IMR-90 (cell line): ENCODE data around the gene WBP1L. TPM values are rescaled to one million over a fixed set of nuclear protein-coding genes. Genes with fewer than 3 reads are reported as not detected.

Source experiments
- ATAC-seq: fragments of 200-7000 bp; cut with Tn5 transposase; 2 replicates; pipeline ENCODE4 v1.9.1; 2020; ENCODE audit warnings: low read depth, mild to moderate bottlenecking, moderate library complexity
- BruUV-seq: library from RNA; stranded (reverse); fragments of 400-500 nt; replicated peaks from 2 replicates; lab custom pipeline; 2021; lab: Mats Ljungman, UMichigan
- CTCF ChIA-PET: fragments of 300-600 bp; formaldehyde crosslinking; extraction: SDS; loops from one replicate; lab custom pipeline; 2021; ENCODE audit warnings: antibody characterized with exemption; lab: Yijun Ruan, JAX
- POLR2A ChIA-PET: fragments of 300-600 bp; sonication (Branson Sonifier 250); formaldehyde crosslinking; loops from one replicate; lab custom pipeline; 2022; ENCODE audit warnings: antibody characterized with exemption; ENCODE audit not compliant: unreplicated experiment; lab: Charles Lee
- DNase-seq: peaks from one replicate; pipeline ENCODE4 v3.0.0; 2013
- H2AFZ ChIP-seq: replicated peaks from 2 replicates; pipeline ENCODE3; 2013; ENCODE audit warnings: low read length, mild to moderate bottlenecking; ENCODE audit not compliant: poor library complexity
- H2AK5ac ChIP-seq: 2 replicates; pipeline ENCODE4 v1.6.1; 2013; ENCODE audit warnings: low read depth, low read length, inconsistent platforms
- H2AK9ac ChIP-seq: replicated peaks from 2 replicates; pipeline ENCODE3; 2013; ENCODE audit warnings: mild to moderate bottlenecking, low read depth, low read length, moderate library complexity; ENCODE audit not compliant: poor library complexity
- H2BK120ac ChIP-seq: 2 replicates; pipeline ENCODE4 v1.6.1; 2013; ENCODE audit warnings: low read depth, low read length, inconsistent platforms
- H2BK15ac ChIP-seq: 3 replicates; pipeline ENCODE4 v1.6.1; 2013; ENCODE audit warnings: low read depth, low read length, inconsistent platforms
- H2BK20ac ChIP-seq: 2 replicates; pipeline ENCODE4 v1.6.1; 2013; ENCODE audit warnings: low read depth, mild to moderate bottlenecking, inconsistent platforms, low read length, moderate library complexity
- H2BK5ac ChIP-seq: 2 replicates; pipeline ENCODE4 v1.6.1; 2013; ENCODE audit warnings: mild to moderate bottlenecking, low read depth, low read length, inconsistent platforms; ENCODE audit not compliant: poor library complexity, severe bottlenecking
- H3K14ac ChIP-seq: replicated peaks from 2 replicates; pipeline ENCODE4 v1.6.1; 2013; ENCODE audit warnings: low read depth, low read length, inconsistent platforms
- H3K18ac ChIP-seq: 2 replicates; pipeline ENCODE4 v1.6.1; 2013; ENCODE audit warnings: low read depth, low read length, control low read depth
- H3K23ac ChIP-seq: 2 replicates; pipeline ENCODE4 v1.6.1; 2013; ENCODE audit warnings: low read depth, low read length, inconsistent platforms
- H3K27ac ChIP-seq: 2 replicates; pipeline ENCODE4 v1.5.1; 2013; ENCODE audit warnings: mild to moderate bottlenecking, control low read depth, low read length; ENCODE audit not compliant: insufficient read depth
- H3K27me3 ChIP-seq: 2 replicates; pipeline ENCODE4 v1.6.1; 2013; ENCODE audit warnings: low read length; ENCODE audit not compliant: control insufficient read depth, insufficient read depth
- H3K36me3 ChIP-seq: 2 replicates; pipeline ENCODE4 v1.6.1; 2013; ENCODE audit warnings: low read length, mixed read lengths; ENCODE audit not compliant: control insufficient read depth, insufficient read depth
- H3K4ac ChIP-seq: 2 replicates; pipeline ENCODE4 v1.6.1; 2013; ENCODE audit warnings: low read depth, low read length, inconsistent platforms
- H3K4me1 ChIP-seq: 2 replicates; pipeline ENCODE4 v1.6.1; 2013; ENCODE audit warnings: low read length, mixed read lengths; ENCODE audit not compliant: control insufficient read depth, insufficient read depth
- H3K4me2 ChIP-seq: 2 replicates; pipeline ENCODE4 v1.6.1; 2013; ENCODE audit warnings: low read depth, mild to moderate bottlenecking, control low read depth, low read length, moderate library complexity
- H3K4me3 ChIP-seq: 2 replicates; pipeline ENCODE4 v1.5.1; 2013; ENCODE audit warnings: low read depth, mild to moderate bottlenecking, control low read depth, low read length, moderate library complexity; ENCODE audit not compliant: insufficient read depth
- H3K56ac ChIP-seq: 2 replicates; pipeline ENCODE4 v1.6.1; 2013; ENCODE audit warnings: low read length, inconsistent platforms; ENCODE audit not compliant: insufficient read depth; ENCODE audit errors: extremely low read depth
- H3K79me1 ChIP-seq, 2 experiments: 2 replicates each; pipeline ENCODE4 v1.6.1; 2013; ENCODE audit warnings: low read length in 2 of 2, inconsistent platforms in 1 of 2, low read depth in 1 of 2
- H3K9ac ChIP-seq: 2 replicates; pipeline ENCODE4 v1.6.1; 2013; ENCODE audit warnings: low read depth, low read length, control low read depth
- H3K9me1 ChIP-seq: 2 replicates; pipeline ENCODE4 v1.6.1; 2013; ENCODE audit warnings: low read length, inconsistent platforms; ENCODE audit not compliant: insufficient read depth
- H3K9me3 ChIP-seq: 2 replicates; pipeline ENCODE4 v1.6.1; 2013; ENCODE audit warnings: low read length; ENCODE audit not compliant: control insufficient read depth, insufficient read depth
- H4K20me1 ChIP-seq: 2 replicates; pipeline ENCODE4 v1.6.1; 2013; ENCODE audit warnings: low read length, inconsistent platforms; ENCODE audit not compliant: insufficient read depth
- H4K5ac ChIP-seq: 2 replicates; pipeline ENCODE4 v1.6.1; 2013; ENCODE audit warnings: mild to moderate bottlenecking, low read depth, low read length, control low read depth
- H4K8ac ChIP-seq, 2 experiments: 2 replicates each; pipeline ENCODE4 v1.6.1; 2013; ENCODE audit warnings: low read depth in 2 of 2, low read length in 2 of 2, control low read depth in 1 of 2, inconsistent platforms in 1 of 2
- H4K91ac ChIP-seq: 2 replicates; pipeline ENCODE4 v1.6.1; 2013; ENCODE audit warnings: low read depth, low read length, inconsistent platforms; ENCODE audit not compliant: insufficient read depth
- BHLHE40 ChIP-seq: fragments of 150-350 bp; IDR thresholded peaks from 2 replicates; pipeline ENCODE4 v1.6.1; 2016; ENCODE audit warnings: mild to moderate bottlenecking, low read depth, low read length
- FOS ChIP-seq: fragments of 150-350 bp; IDR thresholded peaks from 2 replicates; pipeline ENCODE4 v1.6.1; 2016; ENCODE audit warnings: low read depth, low read length
- MAZ ChIP-seq: IDR thresholded peaks from 2 replicates; pipeline ENCODE4 v1.6.1; 2012; ENCODE audit warnings: low read depth, mild to moderate bottlenecking, low read length, improper control_type of control experiment, moderate library complexity, borderline replicate concordance
- MXI1 ChIP-seq: IDR thresholded peaks from 2 replicates; pipeline ENCODE4 v1.6.1; 2012; ENCODE audit warnings: low read depth, mild to moderate bottlenecking, low read length, moderate library complexity, borderline replicate concordance
- NFE2L2 ChIP-seq: fragments of 150-350 bp; IDR thresholded peaks from 2 replicates; pipeline ENCODE4 v1.6.1; 2016; ENCODE audit warnings: low read depth, mild to moderate bottlenecking, low read length
- POLR2A ChIP-seq: IDR thresholded peaks from 2 replicates; pipeline ENCODE4 v1.6.1; 2012; ENCODE audit warnings: mild to moderate bottlenecking, low read depth, low read length
- RAD21 ChIP-seq: IDR thresholded peaks from 2 replicates; pipeline ENCODE4 v1.6.1; 2012; ENCODE audit warnings: low read length, improper control_type of control experiment
- RCOR1 ChIP-seq: IDR thresholded peaks from 2 replicates; pipeline ENCODE4 v1.6.1; 2012; ENCODE audit warnings: mild to moderate bottlenecking, low read length, improper control_type of control experiment; ENCODE audit not compliant: insufficient replicate concordance
- SMC3 ChIP-seq: fragments of 150-350 bp; IDR thresholded peaks from 2 replicates; pipeline ENCODE4 v1.6.1; 2016; ENCODE audit warnings: low read depth, mild to moderate bottlenecking, antibody characterized with exemption, low read length, moderate library complexity
- WGBS, 2 experiments: methylation state at CpG; one replicate each; pipeline versions ENCODE4 v1.1.5 to v1.1.7; 2013; ENCODE audit warnings: missing lambda C conversion rate in 2 of 2; ENCODE audit not compliant: insufficient read length in 1 of 2; ENCODE audit errors: extremely low coverage in 2 of 2; 5-methylcytosine and 5-hydroxymethylcytosine counted together
- dilution Hi-C: fragments of 300-500 bp; cut with HindIII; formaldehyde crosslinking; loops from one replicate; pipeline ENCODE4 v1.14.3; 2018; ENCODE audit warnings: low sequenced_read_pairs; ENCODE audit not compliant: unreplicated experiment
- in situ Hi-C: fragments of 300-500 bp; cut with MboI; formaldehyde crosslinking; loops from 3 replicates; pipeline ENCODE4 v1.14.3; 2019; ENCODE audit warnings: low sequenced_read_pairs, inconsistent platforms, mixed read lengths
- intact Hi-C: fragments of 100-400 bp; cut with micrococcal nuclease; formaldehyde crosslinking; loops from 2 replicates; pipeline ENCODE4 v1.10.0; 2022
- polyA plus RNA-seq, 3 experiments: library from polyadenylated mRNA; depleted of rRNA; stranded (reverse); fragments of >200 nt; gene quantifications; 2 replicates each; pipeline ENCODE4 v1.2.3, GENCODE V29; 2012; ENCODE audit warnings: low replicate concordance in 1 of 3
- total RNA-seq: library from RNA; depleted of rRNA; stranded (reverse); fragments of >200 nt; gene quantifications from 2 replicates; pipeline ENCODE4 v1.2.3, GENCODE V29; 2012
- TF ChIP-seq, protein P1 (sequence below): fragments of 150-350 bp; IDR thresholded peaks from 2 replicates; pipeline ENCODE4 v1.6.1; 2016; ENCODE audit warnings: low read depth, mild to moderate bottlenecking, low read length, moderate library complexity, borderline replicate concordance
- TF ChIP-seq, protein P2 (sequence below): fragments of 150-350 bp; IDR thresholded peaks from 2 replicates; pipeline ENCODE4 v1.6.1; 2017; ENCODE audit warnings: mild to moderate bottlenecking, antibody characterized with exemption, low read length, low read depth

Gene WBP1L
- total and polyA plus RNA-seq, 2 of the 4 experiments (the other 2 are of a cell fraction): 20.7 to 31.0 TPM

DNA sequence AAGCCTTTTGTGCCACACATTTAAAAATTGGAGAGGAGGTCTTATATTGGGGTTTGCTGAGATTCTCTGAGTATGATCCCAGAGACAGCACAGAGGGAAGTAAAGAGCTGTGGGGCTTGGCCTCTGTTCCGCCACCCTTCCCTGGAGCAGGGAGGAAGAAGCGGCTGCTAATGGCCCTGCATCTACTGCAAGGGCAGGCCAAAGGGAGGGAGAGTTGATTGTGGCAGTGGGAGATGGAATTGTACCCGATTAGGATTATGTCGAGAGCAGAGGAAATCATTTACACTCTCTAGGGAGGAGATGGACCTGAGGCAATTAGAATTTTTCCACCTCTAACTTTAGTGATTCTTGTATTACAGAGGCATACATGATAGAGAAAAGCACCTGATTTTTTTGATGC lies 64.6 kb downstream of the WBP1L start:
- ChIA-PET CTCF (no interaction called here), POLR2A (no interaction called here)
- H4K8ac ChIP-seq: no peak overlapping the region
- no peak overlapping the region for H2BK20ac ChIP-seq
- no peak overlapping the region for H3K4me3 ChIP-seq
- H3K4me1 ChIP-seq: peaks cover 2% of the 10 kb centered on the region; the same call in 1 of the 2 replicates
- H3K18ac ChIP-seq: no peak overlapping the region
- ATAC-seq: no peak
- no peak overlapping the region for H2AK5ac ChIP-seq
- no peak for DNase-seq
- no peak overlapping the region for H3K23ac ChIP-seq
- H2AK9ac ChIP-seq: no peak overlapping the region
- H2BK120ac ChIP-seq: no peak overlapping the region
- H3K4me2 ChIP-seq: no peak overlapping the region
- H3K9ac ChIP-seq: no peak overlapping the region
- WGBS, 2 experiments: 100% methylated on average over 2 of the region's 4 CpGs; no CpG with 5 or more reads in 1 of the 2 experiments
- no peak overlapping the region for H2BK15ac ChIP-seq
- TF ChIP-seq MAZ (no peak), RAD21 (no peak), SMC3 (no peak), RCOR1 (no peak), NFE2L2 (no peak), BHLHE40 (no peak), MXI1 (no peak), POLR2A (no peak), FOS (no peak)
- TF ChIP-seq, protein P1, sequence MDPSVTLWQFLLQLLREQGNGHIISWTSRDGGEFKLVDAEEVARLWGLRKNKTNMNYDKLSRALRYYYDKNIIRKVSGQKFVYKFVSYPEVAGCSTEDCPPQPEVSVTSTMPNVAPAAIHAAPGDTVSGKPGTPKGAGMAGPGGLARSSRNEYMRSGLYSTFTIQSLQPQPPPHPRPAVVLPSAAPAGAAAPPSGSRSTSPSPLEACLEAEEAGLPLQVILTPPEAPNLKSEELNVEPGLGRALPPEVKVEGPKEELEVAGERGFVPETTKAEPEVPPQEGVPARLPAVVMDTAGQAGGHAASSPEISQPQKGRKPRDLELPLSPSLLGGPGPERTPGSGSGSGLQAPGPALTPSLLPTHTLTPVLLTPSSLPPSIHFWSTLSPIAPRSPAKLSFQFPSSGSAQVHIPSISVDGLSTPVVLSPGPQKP: no peak
- TF ChIP-seq, protein P2, sequence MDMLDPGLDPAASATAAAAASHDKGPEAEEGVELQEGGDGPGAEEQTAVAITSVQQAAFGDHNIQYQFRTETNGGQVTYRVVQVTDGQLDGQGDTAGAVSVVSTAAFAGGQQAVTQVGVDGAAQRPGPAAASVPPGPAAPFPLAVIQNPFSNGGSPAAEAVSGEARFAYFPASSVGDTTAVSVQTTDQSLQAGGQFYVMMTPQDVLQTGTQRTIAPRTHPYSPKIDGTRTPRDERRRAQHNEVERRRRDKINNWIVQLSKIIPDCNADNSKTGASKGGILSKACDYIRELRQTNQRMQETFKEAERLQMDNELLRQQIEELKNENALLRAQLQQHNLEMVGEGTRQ: no peak
- H2BK5ac ChIP-seq: no peak overlapping the region
- no peak overlapping the region for H3K27ac ChIP-seq
- no TSS peak for BruUV-seq
- H2AFZ ChIP-seq: no peak overlapping the region
- no peak overlapping the region for H3K56ac ChIP-seq
- no peak overlapping the region for H3K14ac ChIP-seq
- dilution Hi-C loops: no loop called here
- H3K27me3 ChIP-seq: no peaks in the 10 kb centered on the region
- intact Hi-C loops: no loop called here
- H4K20me1 ChIP-seq: no peaks in the 10 kb centered on the region; the same call in 1 of the 2 replicates
- no peaks in the 10 kb centered on the region; the same call in 1 of the 2 replicates for H3K9me3 ChIP-seq
- peaks cover 39% of the 10 kb centered on the region for H3K36me3 ChIP-seq
- H4K91ac ChIP-seq: no peak overlapping the region
- in situ Hi-C loops: no loop called here
- H3K4ac ChIP-seq: no peak overlapping the region
- H3K79me1 ChIP-seq: peaks cover 23 to 24% of the 10 kb centered on the region in 2 experiments
- no peak overlapping the region for H4K5ac ChIP-seq
- peaks cover 5% of the 10 kb centered on the region; the same call in 1 of the 2 replicates for H3K9me1 ChIP-seq
